OCI-LY3 (cell line): Measurements from ENCODE around the gene PLEKHA8.

Source experiments
- EZH2phosphoT487 ChIP-seq: fragments of 200-600 bp; shearing (Covaris generic); IDR thresholded peaks from 2 replicates; pipeline ENCODE4 v1.6.1; 2018; ENCODE audit warnings: antibody characterized with exemption, mixed run types, low read depth
- TF ChIP-seq, protein P1 (sequence below): fragments of 200-600, 300-600 bp; sonication (generic); IDR thresholded peaks from 2 replicates; pipeline ENCODE4 v1.5.1; 2014; ENCODE audit warnings: antibody characterized with exemption, low read length, low read depth

- TF ChIP-seq, protein P1, sequence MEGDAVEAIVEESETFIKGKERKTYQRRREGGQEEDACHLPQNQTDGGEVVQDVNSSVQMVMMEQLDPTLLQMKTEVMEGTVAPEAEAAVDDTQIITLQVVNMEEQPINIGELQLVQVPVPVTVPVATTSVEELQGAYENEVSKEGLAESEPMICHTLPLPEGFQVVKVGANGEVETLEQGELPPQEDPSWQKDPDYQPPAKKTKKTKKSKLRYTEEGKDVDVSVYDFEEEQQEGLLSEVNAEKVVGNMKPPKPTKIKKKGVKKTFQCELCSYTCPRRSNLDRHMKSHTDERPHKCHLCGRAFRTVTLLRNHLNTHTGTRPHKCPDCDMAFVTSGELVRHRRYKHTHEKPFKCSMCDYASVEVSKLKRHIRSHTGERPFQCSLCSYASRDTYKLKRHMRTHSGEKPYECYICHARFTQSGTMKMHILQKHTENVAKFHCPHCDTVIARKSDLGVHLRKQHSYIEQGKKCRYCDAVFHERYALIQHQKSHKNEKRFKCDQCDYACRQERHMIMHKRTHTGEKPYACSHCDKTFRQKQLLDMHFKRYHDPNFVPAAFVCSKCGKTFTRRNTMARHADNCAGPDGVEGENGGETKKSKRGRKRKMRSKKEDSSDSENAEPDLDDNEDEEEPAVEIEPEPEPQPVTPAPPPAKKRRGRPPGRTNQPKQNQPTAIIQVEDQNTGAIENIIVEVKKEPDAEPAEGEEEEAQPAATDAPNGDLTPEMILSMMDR, result no peak
- no peak for TF ChIP-seq EZH2phosphoT487
Measured at GRCh38 chr7:30049173-30049572, 21.0 kb downstream of the PLEKHA8 start.
